HK-2 (cell line): ENCODE data around the gene HMGCL.
"Not testable (repeated sequence)": the region's sequence is repeated elsewhere in the genome, so short reads cannot be mapped to it uniquely, and the experiment has no call there.

Experiments used
- DNase-seq: peaks from one replicate; pipeline ENCODE4 v3.0.0-alpha.2; 2018; ENCODE audit not compliant: unreplicated experiment

The HMGCL gene

DNA sequence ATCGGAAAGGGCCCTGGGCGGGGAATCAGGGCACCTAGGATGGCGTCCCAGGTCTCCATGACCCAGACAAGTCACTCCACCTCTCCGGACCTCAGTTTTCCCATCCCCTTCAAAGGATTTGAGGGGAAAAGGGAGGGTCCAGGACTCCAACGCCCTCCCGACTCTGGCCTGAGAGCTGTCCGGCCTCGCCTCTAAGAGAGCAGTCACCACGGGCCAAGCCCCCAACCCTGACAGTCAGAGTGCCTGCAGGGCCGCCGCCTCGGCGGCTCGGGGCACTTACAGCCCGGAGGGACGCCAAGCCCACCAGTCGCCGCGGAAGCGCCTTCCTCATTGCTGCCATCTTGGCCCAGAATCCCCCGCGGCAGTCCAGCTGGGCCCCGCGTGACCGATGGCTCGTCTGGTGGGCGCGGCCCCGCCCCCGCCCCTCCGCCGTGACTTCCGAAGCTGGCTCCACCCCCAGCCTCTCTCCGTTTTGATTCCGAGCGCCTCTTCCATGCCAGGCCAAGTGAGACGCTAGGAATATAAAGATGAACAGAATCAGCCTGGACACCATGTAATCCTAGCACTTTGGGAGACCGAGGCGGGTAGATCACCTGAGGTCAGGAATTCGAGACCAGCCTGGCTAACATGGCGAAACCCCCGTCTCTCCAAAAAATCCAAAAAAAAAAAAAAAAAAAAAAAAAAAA is at the start of gene HMGCL:
Gene HMGCL, minus strand, starts transcription at position 354 of the 686 bp plus-strand sequence. Its CDS starts 14 bp downstream, at position 340.
- peak; percentile 90 for DNase-seq

DNA sequence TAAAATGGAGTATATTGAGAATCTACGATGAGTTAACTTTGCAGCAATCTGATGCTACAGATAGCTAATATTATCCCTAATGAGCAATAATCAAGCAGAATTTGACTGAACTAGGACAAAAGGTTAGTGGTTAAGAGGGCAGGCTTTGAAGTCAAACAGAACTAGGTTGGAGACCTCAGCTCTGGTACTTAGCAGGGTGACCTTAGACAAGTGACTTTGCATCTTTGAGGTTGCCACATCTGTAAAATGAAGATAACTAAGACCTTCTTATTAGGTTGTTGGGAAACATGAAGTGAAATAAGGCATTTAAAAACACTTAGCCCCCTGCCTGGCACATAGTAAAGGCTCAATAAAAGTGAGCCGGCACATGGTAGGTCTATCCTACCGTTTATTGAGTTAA is 47.2 kb upstream of the HMGCL start:
- no peak for DNase-seq

DNA sequence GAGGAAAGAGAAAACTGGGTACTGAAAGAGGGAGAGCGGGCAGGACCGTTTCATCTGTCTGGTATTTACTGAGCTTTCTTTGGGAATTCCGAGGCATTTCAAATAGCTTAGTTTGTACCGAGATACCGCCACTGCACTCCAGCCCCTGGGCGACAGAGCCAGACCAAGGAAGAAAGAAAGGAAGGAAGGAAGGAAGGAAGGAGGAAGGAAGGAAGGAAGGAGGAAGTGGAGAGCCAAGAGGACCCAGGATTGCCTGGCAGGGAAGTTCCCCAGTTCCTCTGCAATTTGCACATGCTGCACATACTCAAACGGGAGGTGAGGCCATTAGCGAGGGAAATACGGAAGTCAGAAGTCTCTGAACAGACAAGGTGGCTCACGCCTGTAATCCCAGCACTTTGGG is 43.8 kb upstream of the HMGCL start:
- no peak for DNase-seq

DNA sequence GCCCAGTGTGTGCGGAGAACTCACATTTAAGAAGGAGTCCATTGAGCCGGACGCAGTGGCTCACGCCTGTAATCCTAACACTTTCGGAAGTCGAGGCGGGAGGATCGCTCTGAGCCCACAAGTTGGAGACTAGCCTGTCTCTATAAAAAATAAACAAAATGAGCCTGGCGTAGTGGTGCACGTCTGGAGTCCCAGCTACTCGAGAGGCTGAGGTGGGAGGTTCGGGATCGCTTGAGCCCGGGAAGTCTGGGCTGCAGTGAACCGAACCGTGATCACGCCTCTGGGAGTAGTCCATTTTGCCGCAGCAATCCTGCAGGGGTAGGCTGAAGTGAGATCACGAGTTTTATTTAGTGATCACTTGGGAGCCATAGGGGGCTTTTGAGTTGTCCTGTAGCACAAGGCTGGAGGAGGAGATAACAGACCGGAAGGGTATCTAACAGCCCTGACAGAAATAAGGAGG is 43.4 kb upstream of the HMGCL start:
- no peak for DNase-seq

DNA sequence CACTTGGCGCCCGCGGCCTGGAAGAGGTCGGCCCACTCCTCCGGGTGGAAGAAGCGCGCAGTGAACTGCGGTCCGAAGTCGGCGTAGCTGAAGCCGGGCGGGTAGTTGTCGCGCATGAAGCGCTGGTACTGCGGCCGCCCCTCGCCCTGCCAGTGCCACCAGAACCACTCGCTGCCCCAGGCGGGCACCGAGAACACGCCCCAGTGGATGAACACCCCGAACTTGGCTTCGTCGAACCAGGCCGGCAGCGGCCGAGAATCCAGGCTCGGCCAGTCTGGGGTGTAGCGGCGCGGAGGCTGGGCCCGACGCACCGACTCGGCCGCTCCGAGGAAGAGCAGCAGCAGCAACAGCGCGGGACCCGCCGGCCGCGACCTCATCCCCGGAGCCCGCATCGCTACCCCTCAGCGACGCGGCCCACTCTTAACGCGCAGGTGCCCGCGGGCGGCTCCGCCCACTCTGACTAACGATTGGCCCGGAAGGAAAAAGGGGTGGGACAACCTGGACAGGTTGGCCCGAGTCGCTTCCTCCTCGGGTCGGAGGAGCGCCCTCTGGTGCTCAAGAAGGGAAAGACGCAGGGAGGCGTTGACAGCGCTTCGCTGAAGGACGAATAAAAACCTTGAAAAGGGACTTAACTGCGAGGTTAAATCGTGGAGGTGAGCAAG is 42.8 kb upstream of the HMGCL start, which contains the start of gene FUCA1:
Gene FUCA1, minus strand, starts transcription at position 396 of the 662 bp plus-strand sequence. Its CDS starts 4 bp downstream, at position 392.
- peak; percentile 94 for DNase-seq

DNA sequence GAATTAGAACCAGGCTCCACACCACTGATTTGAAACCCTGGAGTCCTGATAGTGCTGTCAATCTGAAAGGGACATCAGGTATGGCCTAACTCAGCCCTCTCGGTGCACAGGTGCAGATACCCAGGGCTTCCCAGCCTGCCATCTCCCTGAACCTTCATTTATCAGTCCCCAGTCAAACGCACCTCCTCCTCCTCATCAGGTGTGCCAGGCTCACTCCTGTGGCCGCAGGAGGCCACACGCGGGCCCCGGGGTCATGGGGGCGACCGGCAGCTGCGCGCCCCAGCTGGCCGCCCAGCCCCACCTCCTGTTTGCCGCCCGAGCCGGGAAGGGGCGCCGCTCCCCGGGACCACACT is 42.3 kb upstream of the HMGCL start:
- no peak for DNase-seq

DNA sequence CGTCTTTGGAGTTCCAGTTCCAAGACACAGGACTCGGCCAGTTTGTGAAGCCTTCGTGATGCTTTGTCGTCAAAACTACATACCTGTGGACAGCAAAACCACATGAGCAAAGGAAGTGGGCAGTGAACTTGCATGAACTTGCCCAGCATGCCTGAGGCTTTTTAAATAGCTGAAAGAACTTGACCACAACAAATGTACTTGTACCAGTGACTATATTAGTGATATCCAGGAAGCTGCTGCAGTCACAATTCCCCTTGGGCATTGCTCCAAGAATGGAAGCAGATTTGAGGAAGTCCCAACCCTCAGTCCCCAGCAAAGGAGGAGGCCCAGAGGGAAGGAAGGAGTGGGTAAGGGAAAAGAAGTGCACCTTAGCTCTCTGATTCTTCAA is 40.3 kb upstream of the HMGCL start:
- DNase-seq: peak; percentile 80

DNA sequence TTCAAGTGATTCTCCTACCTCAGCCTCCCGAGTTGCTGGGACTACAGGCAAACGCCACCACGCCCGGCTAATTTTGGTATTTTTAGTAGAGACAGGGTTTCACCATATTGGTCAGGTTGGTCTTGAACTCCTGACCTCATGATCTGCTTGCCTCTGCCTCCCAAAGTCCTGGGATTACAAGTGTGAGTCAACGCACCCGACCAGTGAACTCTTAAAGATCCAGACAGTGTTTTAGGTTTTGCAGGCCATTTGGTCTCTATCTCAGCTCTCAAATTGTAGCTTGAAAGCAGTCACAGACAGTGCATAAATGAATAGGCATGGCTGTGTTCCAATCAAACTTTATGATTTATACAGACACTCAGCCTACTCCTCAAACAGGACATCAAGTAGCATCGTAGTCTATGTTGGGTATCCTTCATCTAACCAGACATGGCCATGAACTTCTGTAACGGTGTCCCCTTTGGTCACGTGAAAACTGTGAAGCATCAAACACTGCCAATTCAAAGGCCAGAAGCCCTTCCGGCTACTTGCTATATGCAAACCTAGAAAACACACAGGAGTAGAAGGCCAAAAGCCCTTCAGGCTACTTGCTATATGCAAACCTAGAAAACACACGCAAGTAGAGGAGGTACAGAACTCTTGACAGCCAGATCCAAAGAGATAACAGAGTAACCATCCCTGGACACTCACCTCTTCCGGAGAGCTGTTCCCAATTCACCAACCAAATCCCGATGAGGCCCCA is 39.7 kb upstream of the HMGCL start:
- peak; percentile 10 for DNase-seq

DNA sequence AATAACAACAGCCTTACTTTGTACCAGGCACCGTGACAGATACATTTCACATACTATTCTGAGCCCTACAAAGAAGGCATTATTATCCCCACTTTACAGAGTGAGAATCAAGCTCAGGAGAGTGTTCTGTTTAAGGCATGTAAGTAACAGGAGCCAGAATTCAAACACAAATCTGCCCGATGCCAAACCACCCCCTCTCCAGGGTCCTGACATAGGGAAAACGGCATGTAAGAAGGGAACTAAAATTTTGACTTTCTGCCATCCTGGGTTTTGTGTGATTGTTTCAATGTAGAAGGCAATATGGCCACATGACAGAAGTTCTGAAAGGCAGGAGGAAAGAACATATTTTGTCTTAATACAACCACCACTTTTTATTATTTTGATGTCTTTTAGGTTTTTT is 37.4 kb upstream of the HMGCL start:
- DNase-seq: no peak

DNA sequence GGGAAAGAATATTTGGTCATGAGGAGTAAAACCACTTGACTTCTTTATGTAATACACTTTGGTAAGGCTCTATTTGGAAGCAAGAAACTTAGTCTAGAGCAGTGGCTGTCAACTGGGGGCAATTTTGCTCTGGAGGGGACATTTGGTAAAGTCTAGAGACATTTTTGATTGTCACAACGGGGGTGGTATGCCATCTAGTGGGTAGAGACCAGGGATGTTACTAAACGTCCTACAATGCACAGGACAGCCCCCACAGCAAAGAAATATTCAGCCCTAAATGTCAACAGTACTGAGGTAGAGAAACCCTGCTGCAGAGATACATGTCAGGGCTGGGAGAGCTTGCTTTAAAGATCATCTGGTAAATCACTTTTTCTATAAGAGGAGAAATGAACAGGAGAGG is 29.3 kb upstream of the HMGCL start:
- no peak for DNase-seq

DNA sequence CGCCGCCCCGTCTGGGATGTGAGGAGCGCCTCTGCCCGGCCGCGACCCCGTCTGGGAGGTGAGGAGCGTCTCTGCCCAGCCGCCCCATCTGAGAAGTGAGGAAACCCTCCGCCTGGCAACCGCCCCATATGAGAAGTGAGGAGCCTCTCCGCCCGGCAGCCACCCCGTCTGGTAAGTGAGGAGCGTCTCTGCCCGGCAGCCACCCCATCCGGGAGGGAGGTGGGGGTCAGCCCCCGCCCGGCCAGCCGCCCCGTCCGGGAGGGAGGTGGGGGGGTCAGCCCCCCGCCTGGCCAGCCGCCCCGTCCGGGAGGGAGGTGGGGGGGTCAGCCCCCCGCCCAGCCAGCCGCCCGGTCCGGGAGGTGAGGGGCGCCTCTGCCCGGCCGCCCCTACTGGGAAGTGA is 27.9 kb upstream of the HMGCL start:
- not testable (repeated sequence) for DNase-seq

DNA sequence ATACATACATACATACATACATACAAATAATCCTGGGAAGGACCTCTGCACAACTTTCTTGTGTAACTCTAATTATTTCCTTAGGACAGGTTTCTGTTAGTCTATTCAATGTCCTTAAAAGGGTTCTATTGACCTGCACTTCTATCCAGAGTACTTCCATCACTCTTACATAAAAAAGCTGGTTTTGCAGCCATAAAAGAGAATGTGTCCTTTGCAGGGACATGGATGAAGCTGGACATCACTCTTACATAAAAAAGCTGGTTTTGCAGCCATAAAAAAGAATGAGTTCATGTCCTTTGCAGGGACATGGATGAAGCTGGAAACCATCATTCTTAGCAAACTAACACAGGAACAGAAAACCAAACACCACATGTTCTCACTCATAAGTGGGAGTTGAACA is 26.2 kb upstream of the HMGCL start:
- DNase-seq: not testable (repeated sequence)

DNA sequence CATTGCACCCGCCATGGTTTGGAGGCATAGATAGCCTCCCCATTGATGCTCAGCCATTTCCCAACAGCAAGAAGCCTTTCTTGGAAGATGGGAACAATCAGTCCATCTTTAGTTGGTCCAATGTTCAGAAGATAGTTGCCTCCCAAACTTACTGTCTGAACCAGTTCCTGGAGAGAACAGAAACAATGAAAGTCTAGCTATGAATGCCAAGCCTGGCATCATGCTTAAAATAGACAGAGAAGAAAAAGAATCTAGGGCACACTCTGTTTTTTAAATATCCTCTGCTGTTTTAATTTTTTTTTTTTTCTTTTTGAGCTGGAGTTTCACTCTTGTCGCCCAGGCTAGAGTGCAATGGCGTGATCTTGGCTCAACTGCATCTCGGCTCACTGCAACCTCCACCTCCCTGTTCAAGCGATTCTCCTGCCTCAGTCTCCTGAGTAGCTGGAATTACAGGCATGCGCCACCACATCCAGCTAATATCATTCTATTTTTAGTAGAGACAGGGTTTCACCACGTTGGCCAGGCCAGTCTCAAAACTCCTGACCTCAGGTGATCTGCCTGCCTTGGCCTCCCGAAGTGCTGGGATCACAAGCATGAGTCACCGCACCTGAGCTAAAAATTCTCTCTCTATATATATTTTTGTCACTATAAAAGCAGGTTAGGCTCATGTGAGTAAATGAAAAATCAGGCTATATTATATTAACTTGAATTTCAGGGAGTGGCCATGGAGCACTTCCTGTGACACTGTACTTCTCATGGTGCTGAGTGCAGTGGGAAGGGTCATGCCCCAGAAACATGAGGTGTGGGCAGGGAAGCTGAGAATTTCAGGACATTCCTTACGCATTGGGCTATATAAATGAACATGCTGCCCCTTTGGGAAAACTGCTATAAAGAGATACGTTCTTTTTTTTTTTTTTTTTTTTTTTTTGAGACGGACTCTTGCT is 23.7 kb upstream of the HMGCL start:
- DNase-seq: no peak

DNA sequence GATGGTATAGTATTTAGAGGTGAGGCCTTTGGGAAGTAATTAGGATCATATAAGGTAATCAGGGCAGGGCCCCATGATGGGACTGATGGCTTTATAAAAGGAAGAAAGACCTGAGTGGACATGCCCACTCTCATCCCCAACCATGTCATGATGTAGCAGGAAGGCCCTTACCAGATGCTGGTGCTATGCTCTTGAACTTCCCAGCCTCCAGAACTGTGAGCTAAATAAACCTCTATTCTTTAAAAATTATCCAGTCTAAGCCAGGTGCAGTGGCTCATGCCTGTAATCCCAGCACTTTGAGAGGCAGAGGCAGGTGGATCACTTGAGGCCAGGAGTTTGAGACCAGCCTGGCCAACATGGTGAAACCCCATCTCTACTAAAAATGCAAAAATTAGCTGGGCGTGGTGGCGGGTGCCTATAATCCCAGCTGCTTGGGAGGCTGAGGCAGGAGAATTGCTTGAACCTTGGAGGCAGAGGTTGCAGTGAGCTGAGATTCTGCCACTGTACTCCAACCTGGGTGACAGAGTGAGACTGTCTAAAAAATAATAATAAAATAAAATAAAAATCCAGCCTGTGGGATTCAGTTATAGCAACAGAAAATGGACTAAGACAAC is 22.4 kb upstream of the HMGCL start:
- DNase-seq: not testable (repeated sequence)

DNA sequence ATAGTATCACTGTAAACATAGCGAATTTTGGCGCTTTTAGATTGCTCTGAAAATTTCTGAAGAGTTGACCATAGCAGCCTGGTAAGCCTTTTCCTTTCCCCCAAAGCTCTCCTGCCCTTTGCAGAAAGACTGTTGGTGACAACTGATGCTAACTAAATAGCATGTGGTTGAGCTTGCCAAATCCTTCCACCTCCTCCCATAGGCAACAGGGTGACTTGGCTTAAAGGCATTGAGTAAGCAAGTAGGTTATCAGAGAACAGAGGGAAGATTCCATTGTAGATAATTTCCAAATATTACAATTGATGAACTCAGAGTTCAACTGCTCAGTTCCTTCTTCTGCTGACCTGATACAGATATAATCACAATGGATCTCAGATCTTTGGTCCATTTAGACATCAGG is 19.9 kb upstream of the HMGCL start:
- no peak for DNase-seq

DNA sequence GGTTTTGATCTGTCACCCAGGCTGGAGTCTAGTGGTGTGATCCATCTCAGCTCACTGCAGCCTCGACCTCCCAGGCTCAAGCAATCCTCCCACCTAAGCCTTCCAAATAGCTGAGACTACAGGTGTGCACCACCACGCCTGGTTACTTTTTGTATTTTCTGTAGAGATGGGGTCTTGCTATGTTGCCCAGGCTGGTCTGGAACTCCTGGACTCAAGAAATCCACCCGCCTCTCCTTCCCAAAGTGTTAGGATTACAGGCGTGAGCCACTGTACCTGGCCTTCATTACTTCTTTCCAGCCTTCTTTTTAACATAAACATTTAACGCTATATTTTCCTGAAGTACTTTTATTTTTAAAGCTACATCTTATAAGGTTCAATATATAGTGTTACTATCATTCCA is 18.4 kb upstream of the HMGCL start:
- DNase-seq: no peak

DNA sequence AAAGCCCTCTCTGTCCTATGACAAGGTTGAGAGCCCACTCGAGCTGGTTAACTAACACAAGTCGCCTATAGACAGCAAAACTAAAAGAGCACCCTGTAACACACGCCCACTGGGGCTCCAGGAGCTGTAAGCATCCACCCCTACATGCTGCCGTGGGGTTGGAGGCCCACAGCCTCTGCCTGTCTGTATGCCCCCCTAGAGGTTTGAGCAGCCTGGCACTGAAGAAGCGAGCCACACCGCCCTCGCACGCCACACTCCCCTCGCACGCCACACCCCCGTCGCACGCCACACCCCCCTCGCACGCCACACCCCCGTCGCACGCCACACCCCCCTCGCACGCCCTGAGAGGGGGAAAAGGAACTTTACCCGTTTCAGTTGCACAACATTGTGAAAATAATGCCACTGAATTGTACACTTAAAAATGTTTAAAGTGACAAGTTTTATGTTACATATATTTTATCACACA is 13.2 kb upstream of the HMGCL start:
- DNase-seq: peak; percentile 48

DNA sequence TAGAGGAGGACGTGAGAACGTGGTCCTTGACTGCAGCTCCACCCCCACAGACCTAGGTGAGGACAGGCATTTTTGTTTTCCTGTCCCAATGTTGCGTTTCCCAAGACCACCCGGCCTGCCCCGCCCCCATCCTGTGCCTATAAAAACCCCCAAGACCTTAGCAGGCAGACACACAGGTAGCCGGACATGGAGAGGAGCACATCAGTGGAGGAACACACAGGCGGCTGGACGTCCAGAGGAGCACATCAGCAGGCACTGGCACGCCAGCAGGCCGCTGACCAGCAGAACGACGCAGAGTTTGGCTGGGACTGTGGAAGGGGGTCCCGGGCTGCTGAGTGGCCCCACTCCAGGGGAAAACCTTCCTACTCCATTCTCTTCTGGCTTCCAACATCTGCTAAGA is 12.7 kb upstream of the HMGCL start:
- no peak for DNase-seq

DNA sequence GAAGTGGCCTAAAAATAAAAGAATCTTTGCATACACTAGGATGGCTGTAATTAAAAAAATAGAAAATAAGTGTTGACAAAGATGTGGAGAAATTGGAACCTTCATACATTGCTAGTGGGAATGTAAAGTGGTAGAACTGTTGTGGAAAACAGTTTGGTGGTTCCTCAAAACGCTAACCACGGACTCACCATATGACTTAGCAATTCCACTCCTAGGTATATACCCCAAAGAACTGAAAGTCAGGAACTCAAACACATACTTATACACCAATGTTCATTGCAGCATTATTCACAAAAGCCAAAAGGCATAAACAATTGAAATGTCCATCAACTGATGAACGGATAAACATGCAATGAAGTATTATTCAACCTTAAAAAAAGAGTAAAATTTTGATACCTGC is 10.8 kb upstream of the HMGCL start:
- DNase-seq: no peak

DNA sequence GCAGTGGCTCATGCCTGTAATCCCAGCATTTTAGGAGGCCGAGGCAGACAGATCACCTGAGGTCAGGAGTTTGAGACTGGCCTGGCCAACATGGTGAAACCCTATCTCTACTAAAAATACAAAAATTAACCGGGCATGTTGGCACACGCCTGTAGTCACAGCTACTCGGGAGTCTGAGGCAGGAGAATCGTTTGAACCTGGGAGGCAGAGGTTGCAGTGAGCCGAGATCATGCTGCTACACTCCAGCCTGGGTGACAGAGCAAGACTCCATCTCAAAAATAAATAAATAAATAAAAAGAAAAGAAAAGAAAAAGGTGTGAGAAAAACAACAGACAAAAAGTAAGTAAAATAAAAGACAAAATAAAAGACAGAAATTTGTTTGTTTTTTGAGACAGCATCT is 8.9 kb upstream of the HMGCL start:
- DNase-seq: not testable (repeated sequence)

DNA sequence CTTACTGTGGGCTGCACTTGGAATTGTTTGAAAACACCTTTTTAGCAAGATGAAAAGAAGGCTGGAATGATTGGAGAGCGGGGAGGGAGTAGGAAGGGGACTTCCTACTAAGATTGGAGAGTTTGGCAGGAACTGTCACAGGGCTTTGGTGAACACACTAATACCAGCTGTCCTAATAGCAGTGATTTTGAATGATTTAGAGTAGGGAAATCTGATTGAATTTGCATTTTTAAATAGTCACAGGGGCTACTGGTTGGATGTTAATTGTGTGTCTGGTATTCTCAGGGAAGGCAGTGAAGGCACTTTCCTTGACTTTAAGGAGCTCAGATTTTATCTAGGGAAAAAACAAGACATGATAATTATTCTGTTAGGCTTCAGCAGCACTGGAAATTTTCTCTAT is 2.5 kb upstream of the HMGCL start:
- no peak for DNase-seq
